GM18517 (cell line): Measurements from ENCODE around the gene DCDC2B.

ENCODE experiments used
- ATAC-seq: cut with Tn5 transposase; IDR thresholded peaks from one replicate; pipeline ENCODE4 v1.9.1; 2021; ENCODE audit warnings: mild to moderate bottlenecking, moderate library complexity; ENCODE audit not compliant: unreplicated experiment

Gene DCDC2B

GRCh38 chr1:32195972-32196823 is 12.7 kb upstream of the DCDC2B start:
- ATAC-seq: no peak

- ATAC-seq: no peak
Observed at GRCh38 chr1:32197074-32197473, 11.8 kb upstream of the DCDC2B start.

- no peak for ATAC-seq
Observed at GRCh38 chr1:32197837-32198236, 11.1 kb upstream of the DCDC2B start.

GRCh38 chr1:32198237-32199042 is 10.4 kb upstream of the DCDC2B start:
- no peak for ATAC-seq

GRCh38 chr1:32199043-32199716 is 9.7 kb upstream of the DCDC2B start:
- no peak for ATAC-seq

- ATAC-seq: no peak
Observed at GRCh38 chr1:32199717-32200072, 9.2 kb upstream of the DCDC2B start.

- no peak for ATAC-seq
Observed at GRCh38 chr1:32200226-32201010, 8.5 kb upstream of the DCDC2B start, which contains the start of gene CCDC28B. Gene CCDC28B, plus strand, starts transcription at chr1:32200595. Its CDS starts 1,341 bp downstream, at chr1:32201936.

GRCh38 chr1:32201011-32201855 is 7.7 kb upstream of the DCDC2B start:
- no peak for ATAC-seq

GRCh38 chr1:32204943-32205361 is 3.9 kb upstream of the DCDC2B start:
- no peak for ATAC-seq

GRCh38 chr1:32205401-32206370 is 3.2 kb upstream of the DCDC2B start, which contains the start of gene IQCC:
Gene IQCC, plus strand, starts transcription at chr1:32205671. Its CDS starts 11 bp downstream, at chr1:32205682.
- ATAC-seq: no peak

- no peak for ATAC-seq
Observed at GRCh38 chr1:32208469-32208868, 420 bp upstream of the DCDC2B start.

GRCh38 chr1:32215629-32216480 is 7.0 kb downstream of the DCDC2B start:
- no peak for ATAC-seq

GRCh38 chr1:32216566-32216965 is 7.7 kb downstream of the DCDC2B start:
- no peak for ATAC-seq

GRCh38 chr1:32219022-32219421 is 10.1 kb downstream of the DCDC2B start:
- no peak for ATAC-seq

- no peak for ATAC-seq
Observed at GRCh38 chr1:32220746-32221580, 12.1 kb downstream of the DCDC2B start.

- no peak for ATAC-seq
Observed at GRCh38 chr1:32221581-32221979, 12.7 kb downstream of the DCDC2B start.
